GM21786 (cell line): Measurements from ENCODE around the gene NRIP1.
"Not testable (repeated sequence)": the region's sequence is repeated elsewhere in the genome, so short reads cannot be mapped to it uniquely, and the experiment has no call there.

ENCODE experiments used
- ATAC-seq: cut with Tn5 transposase; IDR thresholded peaks from one replicate; pipeline ENCODE4 v1.9.1; 2021; ENCODE audit not compliant: unreplicated experiment

NRIP1 gene

GRCh38 chr21:14981246-14981645 lies 83.6 kb downstream of the NRIP1 start:
- no peak for ATAC-seq

- ATAC-seq, result no peak
These were observed 85.5 kb downstream of the NRIP1 start for GRCh38 chr21:14979264-14979663.

- no peak for ATAC-seq
These were observed 87.0 kb downstream of the NRIP1 start for GRCh38 chr21:14977814-14978213.

GRCh38 chr21:14975136-14975919 lies 89.5 kb downstream of the NRIP1 start:
- no peak for ATAC-seq

GRCh38 chr21:14972678-14973077 lies 92.1 kb downstream of the NRIP1 start:
- no peak for ATAC-seq

GRCh38 chr21:14968821-14969220 lies 96.0 kb downstream of the NRIP1 start:
- no peak for ATAC-seq

- ATAC-seq, result no peak
These were observed 96.8 kb downstream of the NRIP1 start for GRCh38 chr21:14968029-14968428.

GRCh38 chr21:14964621-14965020 lies 100.2 kb downstream of the NRIP1 start:
- no peak for ATAC-seq

- no peak for ATAC-seq
These were observed 102.6 kb downstream of the NRIP1 start for GRCh38 chr21:14962217-14962616.

- no peak for ATAC-seq
These were observed 103.3 kb downstream of the NRIP1 start for GRCh38 chr21:14961502-14961901.

- no peak for ATAC-seq
These were observed 105.5 kb downstream of the NRIP1 start for GRCh38 chr21:14959343-14959742.

GRCh38 chr21:14957836-14958235 lies 107.0 kb downstream of the NRIP1 start:
- ATAC-seq, result no peak

GRCh38 chr21:14956807-14957206 lies 108.0 kb downstream of the NRIP1 start:
- ATAC-seq, result no peak

- no peak for ATAC-seq
These were observed 108.8 kb downstream of the NRIP1 start for GRCh38 chr21:14955936-14956520.

GRCh38 chr21:14952916-14953315 lies 111.9 kb downstream of the NRIP1 start:
- no peak for ATAC-seq

GRCh38 chr21:14949603-14950002 lies 115.2 kb downstream of the NRIP1 start:
- ATAC-seq, result no peak

GRCh38 chr21:14947613-14948160 lies 117.1 kb downstream of the NRIP1 start:
- no peak for ATAC-seq

GRCh38 chr21:14945176-14945575 lies 119.6 kb downstream of the NRIP1 start:
- no peak for ATAC-seq

GRCh38 chr21:14943616-14944015 lies 121.2 kb downstream of the NRIP1 start:
- ATAC-seq, result no peak

GRCh38 chr21:14942801-14943490 lies 121.9 kb downstream of the NRIP1 start:
- no peak for ATAC-seq

GRCh38 chr21:14927324-14927723 lies 137.5 kb downstream of the NRIP1 start:
- not testable (repeated sequence) for ATAC-seq

GRCh38 chr21:14926186-14926585 lies 138.6 kb downstream of the NRIP1 start:
- no peak for ATAC-seq
